Loucy (cell line): ENCODE measurements around the gene STOM.
"Not testable (repeated sequence)": the region's sequence is repeated elsewhere in the genome, so short reads cannot be mapped to it uniquely, and the experiment has no call there.

Source experiments
- H2AFZ ChIP-seq: fragments of 200-600 bp; sonication (generic); 2 replicates; pipeline ENCODE4 v1.6.0; 2016; ENCODE audit warnings: antibody characterized with exemption, mild to moderate bottlenecking, low read length, moderate library complexity
- H3F3A ChIP-seq: fragments of 200-600 bp; 2 replicates; pipeline ENCODE4 v1.6.0; 2016; ENCODE audit warnings: antibody characterized with exemption, low read depth, mild to moderate bottlenecking
- H3K27me3 ChIP-seq: fragments of 200-600 bp; sonication (generic); 2 replicates; pipeline ENCODE4 v1.6.1; 2014; ENCODE audit warnings: low read length, mild to moderate bottlenecking; ENCODE audit not compliant: insufficient read depth, poor library complexity, severe bottlenecking
- H3K36me3 ChIP-seq: fragments of 200-600 bp; sonication (generic); 2 replicates; pipeline ENCODE4 v1.6.1; 2016; ENCODE audit warnings: low read length; ENCODE audit not compliant: insufficient read depth
- H3K4me1 ChIP-seq: fragments of 200-600 bp; sonication (generic); 2 replicates; pipeline ENCODE4 v1.5.1; 2014; ENCODE audit warnings: low read length, mild to moderate bottlenecking; ENCODE audit not compliant: insufficient read depth, poor library complexity, severe bottlenecking
- H3K4me2 ChIP-seq: fragments of 200-600 bp; sonication (generic); 2 replicates; pipeline ENCODE4 v1.6.0; 2014; ENCODE audit warnings: antibody characterized with exemption, low read length, low read depth, mild to moderate bottlenecking; ENCODE audit not compliant: poor library complexity, severe bottlenecking
- H3K4me3 ChIP-seq: fragments of 200-600 bp; sonication (generic); 2 replicates; pipeline ENCODE4 v1.5.1; 2014; ENCODE audit warnings: low read length, mild to moderate bottlenecking, mixed read lengths; ENCODE audit not compliant: poor library complexity, severe bottlenecking
- H3K79me2 ChIP-seq: fragments of 200-600 bp; sonication (generic); 2 replicates; pipeline ENCODE4 v1.6.1; 2014; ENCODE audit warnings: low read length; ENCODE audit not compliant: insufficient read depth
- H3K9ac ChIP-seq: fragments of 200-600 bp; sonication (generic); 2 replicates; pipeline ENCODE4 v1.6.0; 2014; ENCODE audit warnings: mild to moderate bottlenecking, low read depth, low read length, moderate library complexity; ENCODE audit not compliant: poor library complexity, severe bottlenecking
- H3K9me2 ChIP-seq: fragments of 200-600 bp; sonication (generic); replicated peaks from 2 replicates; pipeline ENCODE4 v1.6.1; 2016; ENCODE audit warnings: low read depth, low read length, mixed read lengths
- H3K9me3 ChIP-seq: fragments of 200-600 bp; sonication (generic); 2 replicates; pipeline ENCODE4 v1.6.1; 2014; ENCODE audit warnings: mild to moderate bottlenecking, antibody characterized with exemption, low read length, low read depth; ENCODE audit not compliant: insufficient read depth
- H4K20me1 ChIP-seq: fragments of 200-600 bp; sonication (generic); 2 replicates; pipeline ENCODE4 v1.6.0; 2014; ENCODE audit warnings: antibody characterized with exemption, low read length, mild to moderate bottlenecking; ENCODE audit not compliant: insufficient read depth, poor library complexity, severe bottlenecking
- CTCF ChIP-seq: fragments of 200-600 bp; sonication (generic); conservative IDR thresholded peaks from 2 replicates; pipeline ENCODE4 v1.5.1; 2014; ENCODE audit warnings: mild to moderate bottlenecking, antibody characterized with exemption, low read length
- EZH2phosphoT487 ChIP-seq: fragments of 200-600 bp; IDR thresholded peaks from 2 replicates; pipeline ENCODE4 v1.6.1; 2018; ENCODE audit warnings: antibody characterized with exemption, mild to moderate bottlenecking, moderate library complexity, borderline replicate concordance

The STOM gene

GRCh38 chr9:121294151-121294743 is 75.8 kb downstream of the STOM start:
- Histone ChIP-seq H3K9me2 (no peaks in the 10 kb centered on the region), H3K36me3 (no peaks in the 10 kb centered on the region), H3F3A (no peaks in the 10 kb centered on the region), H3K4me1 (peaks cover 10% of the 10 kb centered on the region), H3K9ac (no peak overlapping the region), H4K20me1 (no peaks in the 10 kb centered on the region), H3K79me2 (no peaks in the 10 kb centered on the region), H3K4me3 (no peak overlapping the region), H3K27me3 (no peaks in the 10 kb centered on the region), H2AFZ (no peak overlapping the region), H3K4me2 (no peak overlapping the region), H3K9me3 (no peaks in the 10 kb centered on the region)
- TF ChIP-seq EZH2phosphoT487 (no peak), CTCF (no peak)

- H3K9me2 ChIP-seq, result no peaks in the 10 kb centered on the region
- H3K4me1 ChIP-seq, result no peaks in the 10 kb centered on the region
- no peaks in the 10 kb centered on the region for H3K36me3 ChIP-seq
- no peaks in the 10 kb centered on the region for H3F3A ChIP-seq
- no peak overlapping the region for H3K4me2 ChIP-seq
- no peaks in the 10 kb centered on the region for H3K27me3 ChIP-seq
- no peak overlapping the region for H2AFZ ChIP-seq
- no peak overlapping the region for H3K4me3 ChIP-seq
- TF ChIP-seq EZH2phosphoT487 (no peak), CTCF (no peak)
- no peaks in the 10 kb centered on the region for H3K9me3 ChIP-seq
- H3K79me2 ChIP-seq, result no peaks in the 10 kb centered on the region
- no peak overlapping the region for H3K9ac ChIP-seq
- H4K20me1 ChIP-seq, result no peaks in the 10 kb centered on the region
Observed at GRCh38 chr9:121292801-121293241, 77.2 kb downstream of the STOM start.

- Histone ChIP-seq H4K20me1 (no peaks in the 10 kb centered on the region), H3K4me2 (no peak overlapping the region), H3K9ac (no peak overlapping the region), H3K9me2 (no peaks in the 10 kb centered on the region), H3K9me3 (no peaks in the 10 kb centered on the region), H2AFZ (no peak overlapping the region), H3K4me1 (peaks cover 3% of the 10 kb centered on the region), H3K27me3 (no peaks in the 10 kb centered on the region), H3K36me3 (no peaks in the 10 kb centered on the region), H3K79me2 (no peaks in the 10 kb centered on the region), H3K4me3 (no peak overlapping the region), H3F3A (no peaks in the 10 kb centered on the region)
- no peak for TF ChIP-seq EZH2phosphoT487
- TF ChIP-seq CTCF, result no peak
Observed at GRCh38 chr9:121292051-121292450, 78.0 kb downstream of the STOM start.

GRCh38 chr9:121291536-121291935 is 78.5 kb downstream of the STOM start:
- not testable (repeated sequence) for H3K27me3 ChIP-seq, H3K4me3 ChIP-seq, H3K9ac ChIP-seq, H3K4me1 ChIP-seq, H3F3A ChIP-seq, H3K9me3 ChIP-seq, H3K4me2 ChIP-seq, H3K9me2 ChIP-seq, H2AFZ ChIP-seq, H4K20me1 ChIP-seq, H3K79me2 ChIP-seq, H3K36me3 ChIP-seq
